ENCODE data around the gene GSN. TPM values are rescaled to one million over a fixed set of nuclear protein-coding genes. Genes with fewer than 3 reads are reported as not detected.

GSN gene
- total and polyA plus RNA-seq, 9 donors, result 269 to 422 (median 313) TPM

- DNase-seq, result no peak
- Histone ChIP-seq H3K27me3 (ENCODE audit: control insufficient read depth, insufficient read depth, low read length) (no peaks in the 10 kb centered on the region), H3K36me3 (ENCODE audit: control insufficient read depth, insufficient read depth, low read length) (peaks cover 14% of the 10 kb centered on the region), H3K4me3 (ENCODE audit: low read length) (no peak overlapping the region), H3K27ac (ENCODE audit: low read length) (peak overlapping the region; percentile 74), H3K9me3 (replicated peaks; ENCODE audit: control insufficient read depth, low read depth, low read length) (no peaks in the 10 kb centered on the region), H3K4me1 (ENCODE audit: control insufficient read depth, insufficient read depth, low read length) (peaks cover 17% of the 10 kb centered on the region)
- whole genome bisulfite sequencing (ENCODE audit: insufficient coverage), result 60% methylated on average over 1 of the region's 3 CpGs
These were observed 90.8 kb downstream of the GSN start for GRCh38 chr9:121358751-121359150.

GRCh38 chr9:121359351-121360294 lies 91.7 kb downstream of the GSN start:
- peak overlapping the region; percentile 74 for H3K27ac ChIP-seq (ENCODE audit: low read length)

GRCh38 chr9:121360601-121361374 lies 92.8 kb downstream of the GSN start:
- Histone ChIP-seq H3K27me3 (ENCODE audit: control insufficient read depth, insufficient read depth, low read length) (no peaks in the 10 kb centered on the region), H3K4me3 (ENCODE audit: low read length) (no peak overlapping the region), H3K27ac (ENCODE audit: low read length) (peak overlapping the region; percentile 88), H3K4me1 (ENCODE audit: control insufficient read depth, insufficient read depth, low read length) (peaks cover 13% of the 10 kb centered on the region), H3K36me3 (ENCODE audit: control insufficient read depth, insufficient read depth, low read length) (peaks cover 2% of the 10 kb centered on the region), H3K9me3 (replicated peaks; ENCODE audit: control insufficient read depth, low read depth, low read length) (no peaks in the 10 kb centered on the region)
- peak; percentile 92 for DNase-seq

More at GRCh38 chr9:121359351-121360294, 91.7 kb downstream of the GSN start:
- DNase-seq, result peak; percentile 50
- H3K36me3 ChIP-seq (ENCODE audit: control insufficient read depth, insufficient read depth, low read length), result peaks cover 7% of the 10 kb centered on the region
- H3K27me3 ChIP-seq (ENCODE audit: control insufficient read depth, insufficient read depth, low read length), result no peaks in the 10 kb centered on the region
- H3K4me1 ChIP-seq (ENCODE audit: control insufficient read depth, insufficient read depth, low read length), result peaks cover 13% of the 10 kb centered on the region
- H3K9me3 ChIP-seq (replicated peaks; ENCODE audit: control insufficient read depth, low read depth, low read length), result no peaks in the 10 kb centered on the region
- no peak overlapping the region for H3K4me3 ChIP-seq (ENCODE audit: low read length)
- WGBS (ENCODE audit: insufficient coverage), result no CpG with 5 or more reads among the region's 3 CpGs

GRCh38 chr9:121362813-121363621 lies 95.1 kb downstream of the GSN start:
- peaks cover 13% of the 10 kb centered on the region for H3K4me1 ChIP-seq (ENCODE audit: control insufficient read depth, insufficient read depth, low read length)
- peak overlapping the region; percentile 88 for H3K27ac ChIP-seq (ENCODE audit: low read length)
- no peaks in the 10 kb centered on the region for H3K27me3 ChIP-seq (ENCODE audit: control insufficient read depth, insufficient read depth, low read length)
- H3K36me3 ChIP-seq (ENCODE audit: control insufficient read depth, insufficient read depth, low read length), result no peaks in the 10 kb centered on the region
- peak; percentile 90 for DNase-seq
- no CpG with 5 or more reads among the region's 2 CpGs for WGBS (ENCODE audit: insufficient coverage)
- no peaks in the 10 kb centered on the region for H3K9me3 ChIP-seq (replicated peaks; ENCODE audit: control insufficient read depth, low read depth, low read length)
- no peak overlapping the region for H3K4me3 ChIP-seq (ENCODE audit: low read length)

- peak overlapping the region; percentile 88 for H3K27ac ChIP-seq (ENCODE audit: low read length)
- DNase-seq, result no peak
- peaks cover 13% of the 10 kb centered on the region for H3K4me1 ChIP-seq (ENCODE audit: control insufficient read depth, insufficient read depth, low read length)
- H3K27me3 ChIP-seq (ENCODE audit: control insufficient read depth, insufficient read depth, low read length), result no peaks in the 10 kb centered on the region
- H3K4me3 ChIP-seq (ENCODE audit: low read length), result no peak overlapping the region
- WGBS (ENCODE audit: insufficient coverage), result no CpG with 5 or more reads among the region's 1 CpG
- no peaks in the 10 kb centered on the region for H3K36me3 ChIP-seq (ENCODE audit: control insufficient read depth, insufficient read depth, low read length)
- H3K9me3 ChIP-seq (replicated peaks; ENCODE audit: control insufficient read depth, low read depth, low read length), result no peaks in the 10 kb centered on the region
These were observed 95.6 kb downstream of the GSN start for GRCh38 chr9:121363622-121363961.

- H3K36me3 ChIP-seq (ENCODE audit: control insufficient read depth, insufficient read depth, low read length), result no peaks in the 10 kb centered on the region
- H3K9me3 ChIP-seq (replicated peaks; ENCODE audit: control insufficient read depth, low read depth, low read length), result no peaks in the 10 kb centered on the region
- H3K4me3 ChIP-seq (ENCODE audit: low read length), result no peak overlapping the region
- WGBS (ENCODE audit: insufficient coverage), result no CpG with 5 or more reads among the region's 5 CpGs
- no peak for DNase-seq
- H3K27me3 ChIP-seq (ENCODE audit: control insufficient read depth, insufficient read depth, low read length), result no peaks in the 10 kb centered on the region
- peak overlapping the region; percentile 88 for H3K27ac ChIP-seq (ENCODE audit: low read length)
- peaks cover 14% of the 10 kb centered on the region for H3K4me1 ChIP-seq (ENCODE audit: control insufficient read depth, insufficient read depth, low read length)
These were observed 96.1 kb downstream of the GSN start for GRCh38 chr9:121364077-121364476.

- H3K4me1 ChIP-seq (ENCODE audit: control insufficient read depth, insufficient read depth, low read length), result peaks cover 12% of the 10 kb centered on the region
- no peaks in the 10 kb centered on the region for H3K9me3 ChIP-seq (replicated peaks; ENCODE audit: control insufficient read depth, low read depth, low read length)
- H3K4me3 ChIP-seq (ENCODE audit: low read length), result no peak overlapping the region
- H3K36me3 ChIP-seq (ENCODE audit: control insufficient read depth, insufficient read depth, low read length), result no peaks in the 10 kb centered on the region
- H3K27me3 ChIP-seq (ENCODE audit: control insufficient read depth, insufficient read depth, low read length), result no peaks in the 10 kb centered on the region
- H3K27ac ChIP-seq (ENCODE audit: low read length), result peak overlapping the region; percentile 10
- no peak for DNase-seq
These were observed 96.9 kb downstream of the GSN start for GRCh38 chr9:121364886-121365285.

GRCh38 chr9:121365564-121365963 lies 97.6 kb downstream of the GSN start:
- Histone ChIP-seq H3K27ac (ENCODE audit: low read length) (no peak overlapping the region), H3K9me3 (replicated peaks; ENCODE audit: control insufficient read depth, low read depth, low read length) (no peaks in the 10 kb centered on the region), H3K4me1 (ENCODE audit: control insufficient read depth, insufficient read depth, low read length) (peaks cover 17% of the 10 kb centered on the region), H3K36me3 (ENCODE audit: control insufficient read depth, insufficient read depth, low read length) (no peaks in the 10 kb centered on the region), H3K27me3 (ENCODE audit: control insufficient read depth, insufficient read depth, low read length) (no peaks in the 10 kb centered on the region), H3K4me3 (ENCODE audit: low read length) (no peak overlapping the region)
- WGBS (ENCODE audit: insufficient coverage), result no CpG with 5 or more reads among the region's 2 CpGs
- DNase-seq, result no peak

- Histone ChIP-seq H3K9me3 (replicated peaks; ENCODE audit: control insufficient read depth, low read depth, low read length) (no peaks in the 10 kb centered on the region), H3K4me3 (ENCODE audit: low read length) (no peak overlapping the region), H3K27me3 (ENCODE audit: control insufficient read depth, insufficient read depth, low read length) (no peaks in the 10 kb centered on the region), H3K4me1 (ENCODE audit: control insufficient read depth, insufficient read depth, low read length) (peaks cover 14% of the 10 kb centered on the region), H3K27ac (ENCODE audit: low read length) (peak overlapping the region; percentile 1), H3K36me3 (ENCODE audit: control insufficient read depth, insufficient read depth, low read length) (no peaks in the 10 kb centered on the region)
- DNase-seq, result no peak
- WGBS (ENCODE audit: insufficient coverage), result 93% methylated on average over 3 of the region's 5 CpGs
These were observed 98.7 kb downstream of the GSN start for GRCh38 chr9:121366611-121367192.
